Activated CD4-positive, alpha-beta T cell treated with anti-CD3 and anti-CD28 coated beads, Interleukin-2, amount 50 U/mL, for 4 hours (primary cell): ENCODE results near the gene CNGA4.

ENCODE experiments used
- DNase-seq, 2 experiments: peaks; one replicate each; pipeline ENCODE4 v3.0.0-alpha.2; 2020

The CNGA4 gene

DNA sequence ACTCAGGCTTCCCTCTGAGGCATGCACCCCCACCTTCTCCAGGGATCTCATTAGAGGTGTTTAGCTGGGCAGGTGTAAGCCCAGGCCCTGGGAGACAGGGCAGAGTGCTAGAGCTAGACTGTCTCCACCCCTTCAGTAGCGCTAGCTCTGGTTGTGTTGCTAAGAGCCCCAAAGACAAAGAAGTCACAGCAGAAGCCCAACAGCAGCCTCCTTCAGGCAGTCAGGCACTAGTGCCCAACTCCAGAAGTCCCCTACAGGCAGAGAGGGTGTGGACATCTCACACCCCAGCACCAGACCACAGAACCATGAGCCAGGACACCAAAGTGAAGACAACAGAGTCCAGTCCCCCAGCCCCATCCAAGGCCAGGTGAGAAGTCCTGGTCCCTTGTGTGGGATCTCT lies at the start of gene CNGA4:
CNGA4 (plus strand) TSS at position 188 of the 400 bp plus-strand sequence; CDS start at position 306, 118 bp downstream.
- no peak for DNase-seq

- DNase-seq, result no peak
Measured at GRCh38 chr11:6191742-6192141, 47.1 kb upstream of the CNGA4 start.

- DNase-seq, result no peak
Measured at GRCh38 chr11:6194065-6194581, 44.8 kb upstream of the CNGA4 start.

- no peak for DNase-seq
Measured at GRCh38 chr11:6196396-6196795, 42.5 kb upstream of the CNGA4 start.

- DNase-seq, result no peak
Measured at GRCh38 chr11:6197466-6198200, 41.3 kb upstream of the CNGA4 start.

DNA sequence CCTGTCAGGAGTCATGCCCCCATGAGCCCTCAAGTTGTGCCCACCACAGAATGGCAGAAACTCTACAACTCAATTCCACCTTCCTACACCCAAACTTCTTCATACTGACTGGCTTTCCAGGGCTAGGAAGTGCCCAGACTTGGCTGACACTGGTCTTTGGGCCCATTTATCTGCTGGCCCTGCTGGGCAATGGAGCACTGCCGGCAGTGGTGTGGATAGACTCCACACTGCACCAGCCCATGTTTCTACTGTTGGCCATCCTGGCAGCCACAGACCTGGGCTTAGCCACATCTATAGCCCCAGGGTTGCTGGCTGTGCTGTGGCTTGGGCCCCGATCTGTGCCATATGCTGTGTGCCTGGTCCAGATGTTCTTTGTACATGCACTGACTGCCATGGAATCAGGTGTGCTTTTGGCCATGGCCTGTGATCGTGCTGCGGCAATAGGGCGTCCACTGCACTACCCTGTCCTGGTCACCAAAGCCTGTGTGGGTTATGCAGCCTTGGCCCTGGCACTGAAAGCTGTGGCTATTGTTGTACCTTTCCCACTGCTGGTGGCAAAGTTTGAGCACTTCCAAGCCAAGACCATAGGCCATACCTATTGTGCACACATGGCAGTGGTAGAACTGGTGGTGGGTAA lies 39.6 kb upstream of the CNGA4 start, which contains the start of gene OR52W1:
OR52W1 (plus strand) TSS at position 51 of the 637 bp plus-strand sequence; CDS start at position 51, 0 bp downstream.
- DNase-seq, result no peak

- no peak for DNase-seq
Measured at GRCh38 chr11:6200975-6201374, 37.9 kb upstream of the CNGA4 start.

DNA sequence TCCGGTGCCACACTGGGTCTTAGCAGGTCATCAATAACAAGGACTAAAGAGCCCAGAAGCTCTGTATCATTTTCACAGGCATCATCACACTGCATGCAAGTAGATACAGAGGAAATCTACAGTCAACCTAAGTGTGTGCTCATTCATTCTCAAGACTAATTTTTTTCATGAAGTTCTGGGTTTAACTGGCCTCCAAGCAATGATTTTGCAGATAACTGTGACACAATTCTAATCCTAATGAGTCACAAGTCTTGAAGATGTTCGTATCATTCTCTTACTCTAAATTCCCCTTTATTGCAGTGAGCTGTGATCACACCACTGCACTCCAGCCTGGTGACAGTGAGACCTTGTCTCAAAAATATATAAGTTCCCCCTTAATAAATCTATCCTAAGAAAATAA lies 37.4 kb upstream of the CNGA4 start:
- DNase-seq, result no peak

DNA sequence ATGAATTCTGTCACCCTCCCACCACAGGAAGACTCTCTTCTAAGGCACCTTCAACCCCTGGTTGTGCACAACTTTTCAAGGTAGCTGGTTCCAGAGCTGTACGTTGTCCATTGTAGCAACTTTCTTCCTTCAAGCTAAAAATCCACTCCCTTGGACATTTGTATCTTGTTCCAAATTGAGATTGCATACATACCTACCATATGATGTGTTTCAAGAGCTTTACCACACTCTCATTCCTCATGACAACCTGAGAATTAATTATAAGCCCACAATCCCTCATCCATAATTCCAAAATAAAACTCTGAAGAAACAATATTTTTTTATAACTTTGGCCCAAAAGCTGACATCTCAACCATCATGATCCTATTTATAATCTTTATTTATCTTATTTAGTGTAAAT lies 36.8 kb upstream of the CNGA4 start:
- DNase-seq, result no peak

GRCh38 chr11:6203327-6203726 lies 35.6 kb upstream of the CNGA4 start:
- no peak for DNase-seq

GRCh38 chr11:6204706-6205105 lies 34.2 kb upstream of the CNGA4 start:
- no peak for DNase-seq

GRCh38 chr11:6205366-6205765 lies 33.5 kb upstream of the CNGA4 start, which contains the start of gene C11orf42:
C11orf42 (plus strand) TSS chr11:6205557; CDS start chr11:6205616, 59 bp downstream.
- no peak for DNase-seq

DNA sequence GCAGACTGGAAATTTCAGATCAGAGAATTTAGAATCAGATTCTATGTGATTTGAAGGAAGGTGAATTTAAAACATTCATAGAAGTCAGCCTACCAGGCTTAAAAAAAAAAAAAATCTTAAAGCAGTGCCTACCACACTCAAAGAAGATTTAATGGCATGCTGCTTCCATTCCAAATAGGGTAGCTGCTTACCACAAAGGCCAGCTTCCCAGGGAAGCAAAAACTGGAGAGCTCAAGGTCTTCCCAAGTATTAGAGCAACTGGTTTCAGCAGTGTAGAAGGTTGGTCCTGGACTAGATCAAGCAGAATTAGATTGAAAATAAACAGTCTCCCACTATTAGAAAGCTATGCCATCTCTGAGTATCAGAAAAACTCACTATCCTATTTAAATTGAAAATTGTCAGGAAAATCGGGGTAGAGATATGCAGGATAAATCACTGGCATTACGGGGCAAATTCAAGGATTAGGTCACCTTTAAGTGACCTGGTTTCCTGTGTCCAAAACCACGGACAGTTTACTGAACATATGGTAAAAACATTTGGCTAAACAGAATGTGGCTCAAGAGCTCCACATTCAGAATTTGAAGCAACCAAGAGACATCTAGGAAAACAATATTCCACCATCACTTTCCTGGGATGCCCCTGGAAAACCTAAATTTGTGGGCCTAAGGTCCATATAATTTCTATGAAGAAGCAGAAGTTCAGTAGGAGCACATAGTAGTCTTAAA lies 32.3 kb upstream of the CNGA4 start:
- DNase-seq, result no peak

DNA sequence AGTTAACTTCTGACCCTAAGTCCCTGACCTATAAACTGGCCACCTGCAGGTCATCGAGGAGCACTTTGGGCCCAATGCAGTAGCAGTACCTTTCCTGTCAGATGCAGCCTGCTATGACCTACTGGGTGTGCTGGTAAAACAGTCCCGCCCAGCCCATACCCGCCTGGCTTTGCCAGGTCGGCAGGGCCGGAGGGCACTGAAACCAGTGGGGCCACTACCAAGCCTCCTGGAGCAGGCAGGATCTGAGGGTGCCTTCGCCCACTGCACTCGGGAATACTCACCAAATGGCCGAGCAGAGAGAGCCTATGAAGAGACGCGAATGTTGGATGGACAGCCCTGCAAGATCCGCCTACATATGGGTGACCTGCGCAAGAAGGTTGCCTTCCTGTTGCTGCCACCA lies 29.1 kb upstream of the CNGA4 start:
- DNase-seq, result no peak

GRCh38 chr11:6210274-6210955 lies 28.5 kb upstream of the CNGA4 start:
- DNase-seq, result no peak

DNA sequence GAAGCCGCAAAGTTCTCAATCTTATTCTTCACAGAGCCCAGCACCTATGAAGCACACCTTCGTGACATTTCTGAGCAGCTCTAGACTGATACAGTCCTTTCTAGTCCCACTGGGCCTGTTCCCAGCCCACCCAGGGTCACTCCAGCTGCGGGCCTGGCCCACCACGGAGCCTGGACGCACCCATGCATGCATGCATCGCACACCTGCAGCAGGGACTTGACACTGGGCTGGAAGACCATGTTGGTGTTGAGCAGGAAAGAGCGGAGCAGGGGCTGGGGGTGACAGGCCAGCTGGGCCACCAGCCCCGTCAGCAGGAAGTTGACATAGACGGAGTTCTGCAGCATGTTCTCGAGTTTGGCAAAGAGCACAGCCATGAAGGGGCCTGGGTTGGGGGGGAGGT lies 24.4 kb upstream of the CNGA4 start:
- DNase-seq, result no peak

DNA sequence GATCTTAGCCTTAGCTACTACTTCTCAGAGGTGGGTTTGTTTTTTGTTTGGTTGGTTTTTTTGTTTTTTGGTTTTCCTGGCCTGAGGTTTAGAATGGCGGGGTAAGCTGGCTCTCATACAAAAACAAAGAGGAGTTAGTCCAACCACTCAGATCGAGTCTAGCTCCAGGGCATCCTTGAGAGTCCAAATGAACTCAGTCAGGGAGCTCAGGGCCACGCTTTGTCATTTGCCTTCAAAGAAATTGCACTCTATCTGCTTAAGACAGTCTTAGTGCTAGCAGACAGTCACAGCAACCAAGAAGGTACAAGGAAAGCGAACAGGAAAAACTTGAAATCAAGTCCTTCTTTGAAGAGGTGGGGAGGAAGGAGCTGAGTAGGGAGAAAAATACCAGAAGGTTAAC lies 22.4 kb upstream of the CNGA4 start:
- no peak for DNase-seq

GRCh38 chr11:6217722-6218121 lies 21.2 kb upstream of the CNGA4 start:
- DNase-seq, result no peak

- DNase-seq, result no peak
Measured at GRCh38 chr11:6219359-6219758, 19.5 kb upstream of the CNGA4 start.

GRCh38 chr11:6223854-6224253 lies 15.0 kb upstream of the CNGA4 start:
- DNase-seq, result no peak

GRCh38 chr11:6224421-6224820 lies 14.5 kb upstream of the CNGA4 start:
- DNase-seq, result no peak

- no peak for DNase-seq
Measured at GRCh38 chr11:6225024-6225423, 13.9 kb upstream of the CNGA4 start.

DNA sequence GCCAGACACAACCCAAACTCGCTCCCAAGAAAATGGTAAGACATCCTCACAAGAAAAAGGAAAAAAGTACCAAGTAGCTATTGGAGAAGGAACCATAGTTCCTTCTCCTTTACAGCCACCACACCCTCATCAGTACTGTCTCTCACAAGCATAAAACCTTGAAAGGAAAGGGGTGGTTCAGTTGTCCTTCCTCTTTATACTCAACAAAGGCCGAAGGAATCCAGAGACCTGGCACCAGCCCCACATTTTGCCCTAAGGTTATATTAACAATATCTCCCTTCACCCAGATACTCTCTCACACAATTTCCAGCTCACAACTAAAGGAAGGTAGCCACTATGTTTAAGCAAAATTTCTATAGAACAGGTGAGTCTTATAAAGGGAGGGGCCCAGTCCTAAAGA lies 13.0 kb upstream of the CNGA4 start:
- no peak for DNase-seq
